HepG2 (cell line): Measurements from ENCODE around the gene NRAP. TPM values are rescaled to one million over a fixed set of nuclear protein-coding genes. Genes with fewer than 3 reads are reported as not detected.

Experiments used
- ATAC-seq: fragments of 200-7000 bp; cut with Tn5 transposase; 3 replicates; pipeline ENCODE4 v1.9.1; 2020; ENCODE audit warnings: mild to moderate bottlenecking, moderate library complexity
- BruUV-seq: library from RNA; stranded (reverse); fragments of 400-500 nt; replicated peaks from 2 replicates; lab custom pipeline; 2021; lab: Mats Ljungman, UMichigan
- CTCF ChIA-PET: fragments of 300-600 bp; formaldehyde crosslinking; extraction: SDS; loops from one replicate; lab custom pipeline; 2021; ENCODE audit warnings: low total read pairs, inconsistent platforms, low intra/inter-chr PET ratio; lab: Yijun Ruan, JAX
- POLR2A ChIA-PET: fragments of 350-600 bp; sonication (Branson Sonifier 250); formaldehyde crosslinking; loops from one replicate; lab custom pipeline; 2020; ENCODE audit warnings: antibody characterized with exemption, inconsistent platforms; lab: Yijun Ruan, JAX
- DNase-seq: peaks from one replicate; pipeline ENCODE4 v3.0.0-alpha.2; 2015; ENCODE audit warnings: low spot score
- FAIRE-seq: peaks from 3 replicates; lab custom pipeline; 2011; peaks lifted over from hg19 to GRCh38; lab: Jason Lieb, UNC
- H2AFZ ChIP-seq: one replicate; pipeline ENCODE4 v1.6.1; 2011; ENCODE audit warnings: low read length, inconsistent platforms
- H3K27ac ChIP-seq: fragments of 300-600 bp; 3 replicates; pipeline ENCODE4 v1.8.0; 2011; ENCODE audit warnings: mixed run types, mild to moderate bottlenecking, mixed read lengths, low read length, inconsistent platforms; ENCODE audit not compliant: insufficient read depth; ENCODE audit errors: extremely low read length
- H3K27me3 ChIP-seq, 2 experiments: fragments of 200-600 bp in 1 of 2; 2 replicates in 1 of 2; 3 replicates in 1 of 2; pipeline versions ENCODE4 v1.6.0 to v1.8.0; 2011; ENCODE audit warnings: low read length in 2 of 2, mild to moderate bottlenecking in 2 of 2, moderate library complexity in 2 of 2, inconsistent platforms in 1 of 2; ENCODE audit not compliant: insufficient read depth in 2 of 2, control insufficient read depth in 1 of 2
- H3K36me3 ChIP-seq, 2 experiments: fragments of 200-600 bp in 1 of 2; replicated peaks in 1 of 2; 2 replicates in 1 of 2; 3 replicates in 1 of 2; pipeline versions ENCODE4 v1.5.1 to v1.8.0; 2011; ENCODE audit warnings: low read length in 2 of 2, inconsistent platforms in 1 of 2; ENCODE audit not compliant: insufficient read depth in 2 of 2, control insufficient read depth in 1 of 2
- H3K4me1 ChIP-seq: 2 replicates; pipeline ENCODE4 v1.5.1; 2012; ENCODE audit warnings: low read length, inconsistent platforms; ENCODE audit not compliant: insufficient read depth
- H3K4me2 ChIP-seq: 2 replicates; pipeline ENCODE4 v1.6.0; 2011; ENCODE audit warnings: low read depth, low read length, inconsistent platforms
- H3K4me3 ChIP-seq, 3 experiments: fragments of 200-600 bp in 1 of 3; sonication (generic), shearing (Covaris generic) in 1 of 3; replicated peaks in 1 of 3; 2 replicates each; pipeline ENCODE4 v1.5.1; 2011 to 2016; ENCODE audit warnings: low read length in 3 of 3, inconsistent platforms in 2 of 3, low read depth in 2 of 3, mild to moderate bottlenecking in 2 of 3, control low read depth in 1 of 3, mixed read lengths in 1 of 3; ENCODE audit not compliant: insufficient read depth in 1 of 3
- H3K79me2 ChIP-seq: one replicate; pipeline ENCODE4 v1.6.1; 2011; ENCODE audit warnings: low read length, inconsistent platforms; ENCODE audit not compliant: insufficient read depth
- H3K9ac ChIP-seq: 2 replicates; pipeline ENCODE4 v1.6.0; 2011; ENCODE audit warnings: mild to moderate bottlenecking, low read depth, low read length, inconsistent platforms; ENCODE audit not compliant: insufficient read depth
- H3K9me3 ChIP-seq: 2 replicates; pipeline ENCODE4 v1.5.1; 2012; ENCODE audit warnings: mild to moderate bottlenecking, low read length
- H4K20me1 ChIP-seq: 2 replicates; pipeline ENCODE4 v1.6.0; 2011; ENCODE audit warnings: inconsistent platforms, mild to moderate bottlenecking, low read length, moderate library complexity; ENCODE audit not compliant: insufficient read depth
- ETS1 ChIP-seq: sonication (generic); formaldehyde crosslinking; IDR thresholded peaks from 2 replicates; pipeline ENCODE4 v1.4.0; 2020; ENCODE audit warnings: missing genetic modification reagents
- FOSL2 ChIP-seq: sonication (generic); formaldehyde crosslinking; IDR thresholded peaks from 2 replicates; pipeline ENCODE4 v1.4.0; 2020; ENCODE audit warnings: missing genetic modification reagents
- GATA4 ChIP-seq: sonication (generic); IDR thresholded peaks from 2 replicates; pipeline ENCODE4 v1.6.1; 2016; ENCODE audit warnings: antibody characterized with exemption, low read depth, borderline replicate concordance
- HNF1B ChIP-seq: sonication (generic); formaldehyde crosslinking; IDR thresholded peaks from 2 replicates; pipeline ENCODE4 v1.5.1; 2020; ENCODE audit warnings: mild to moderate bottlenecking, moderate library complexity, missing genetic modification reagents
- JDP2 ChIP-seq: sonication (generic); formaldehyde crosslinking; IDR thresholded peaks from 2 replicates; pipeline ENCODE4 v1.8.1; 2022; ENCODE audit warnings: missing genetic modification reagents, borderline replicate concordance
- MATR3 ChIP-seq: sonication (generic); formaldehyde crosslinking; IDR thresholded peaks from 2 replicates; pipeline ENCODE4 v1.4.0; 2020; ENCODE audit warnings: missing genetic modification reagents
- MTF1 ChIP-seq: sonication (generic); formaldehyde crosslinking; IDR thresholded peaks from 2 replicates; pipeline ENCODE4 v1.5.0; 2020; ENCODE audit warnings: missing genetic modification reagents
- MYC ChIP-seq: sonication (generic); formaldehyde crosslinking; IDR thresholded peaks from 2 replicates; pipeline ENCODE4 v1.9.0; 2021; ENCODE audit warnings: missing genetic modification reagents, borderline replicate concordance
- NFE2L1 ChIP-seq: sonication (generic); formaldehyde crosslinking; IDR thresholded peaks from 2 replicates; pipeline ENCODE4 v1.4.0; 2020; ENCODE audit warnings: missing genetic modification reagents, mild to moderate bottlenecking, borderline replicate concordance
- SMARCC2 ChIP-seq: fragments of 450-650 bp; IDR thresholded peaks from 2 replicates; pipeline ENCODE4 v1.6.1; 2017; ENCODE audit warnings: antibody characterized with exemption, mild to moderate bottlenecking
- SP4 ChIP-seq: sonication (generic); formaldehyde crosslinking; IDR thresholded peaks from 2 replicates; pipeline ENCODE4 v1.8.1; 2023; ENCODE audit warnings: mild to moderate bottlenecking, missing genetic modification reagents
- TCF7 ChIP-seq: sonication (generic); IDR thresholded peaks from 2 replicates; pipeline ENCODE4 v1.6.1; 2016; ENCODE audit warnings: antibody characterized with exemption, low read depth
- ZFP37 ChIP-seq: sonication (generic); formaldehyde crosslinking; IDR thresholded peaks from 2 replicates; pipeline ENCODE4 v1.4.0; 2020; ENCODE audit warnings: missing genetic modification reagents, borderline replicate concordance
- ZNF121 ChIP-seq: sonication (generic); formaldehyde crosslinking; IDR thresholded peaks from 2 replicates; pipeline ENCODE4 v1.5.0; 2020; ENCODE audit warnings: mild to moderate bottlenecking, missing genetic modification reagents
- ZNF543 ChIP-seq: sonication (generic); formaldehyde crosslinking; IDR thresholded peaks from 2 replicates; pipeline ENCODE4 v1.4.0; 2020; ENCODE audit warnings: mild to moderate bottlenecking, missing genetic modification reagents
- ZNF550 ChIP-seq: sonication (generic); formaldehyde crosslinking; IDR thresholded peaks from 2 replicates; pipeline ENCODE4 v1.4.0; 2020; ENCODE audit warnings: mild to moderate bottlenecking, missing genetic modification reagents, borderline replicate concordance
- ZNF639 ChIP-seq: conservative IDR thresholded peaks from 2 replicates; pipeline ENCODE4 v1.6.1; 2018; ENCODE audit warnings: missing genetic modification reagents
- WGBS: methylation state at CpG from one replicate; pipeline ENCODE4 v1.1.6; 2017; ENCODE audit warnings: low lambda C conversion rate; 5-methylcytosine and 5-hydroxymethylcytosine counted together
- in situ Hi-C: cut with HindIII; loops from 2 replicates; pipeline ENCODE4 v1.10.0; 2017; ENCODE audit warnings: low pct_unique_long_range_greater_than_20kb; ENCODE audit not compliant: extremely low pct_ligation_motif_present
- intact Hi-C: fragments of 100-400 bp; cut with micrococcal nuclease; formaldehyde crosslinking; loops from one replicate; pipeline ENCODE4 v1.10.0; 2022; ENCODE audit not compliant: unreplicated experiment
- polyA plus RNA-seq, 8 experiments: library from polyadenylated mRNA; depleted of rRNA in 3 of 8; stranded (reverse) in 7 of 8; unstranded in 1 of 8; fragments of >200 nt; fragmentation: Illumina TruSeq in 4 of 8; extraction: Trizol in 4 of 8; gene quantifications; 2 replicates each; pipeline versions ENCODE4 v1.2.1 to v1.2.3, GENCODE V29; 2011 to 2016; ENCODE audit warnings: low read depth in 4 of 8, missing spikeins in 1 of 8, mixed read lengths in 1 of 8; ENCODE audit not compliant: insufficient read depth in 1 of 8
- total RNA-seq, 5 experiments: library from RNA; depleted of rRNA; stranded (reverse); fragments of >200 nt; fragmentation: Illumina TruSeq; extraction: Trizol; gene quantifications; 2 replicates each; pipeline ENCODE4 v1.2.3, GENCODE V29; 2016; ENCODE audit warnings: low read depth in 1 of 5

Gene NRAP
- total and polyA plus RNA-seq, 2 of the 13 experiments (the other 11 are each of a cell fraction or from before 2014, with no cell fraction given) = not detected

- no peak overlapping the region for H2AFZ ChIP-seq
- ChIA-PET POLR2A (no interaction called here), CTCF (no interaction called here)
- H3K79me2 ChIP-seq = no peaks in the 10 kb centered on the region
- intact Hi-C loops = no loop called here
- H3K4me1 ChIP-seq = peaks cover 22% of the 10 kb centered on the region
- no peaks in the 10 kb centered on the region for H3K36me3 ChIP-seq
- H3K9me3 ChIP-seq = no peaks in the 10 kb centered on the region
- ATAC-seq (no peak), DNase-seq (no peak), FAIRE-seq (no peak)
- H3K9ac ChIP-seq = no peak overlapping the region
- TF ChIP-seq ZFP37 (CRISPR knock-in tag) = no peak
- TF ChIP-seq HNF1B (CRISPR knock-in tag) = no peak
- TF ChIP-seq ZNF543 (CRISPR knock-in tag) = no peak
- TF ChIP-seq JDP2 (CRISPR knock-in tag) = no peak
- TF ChIP-seq GATA4 = no peak
- no peak for TF ChIP-seq SMARCC2
- no peak for TF ChIP-seq ZNF639 (CRISPR knock-in tag)
- TF ChIP-seq NFE2L1 (CRISPR knock-in tag) = no peak
- TF ChIP-seq ZNF121 = no peak
- TF ChIP-seq MATR3 (CRISPR knock-in tag) = no peak
- TF ChIP-seq TCF7 = no peak
- no peak for TF ChIP-seq ETS1
- no peak for TF ChIP-seq FOSL2 (CRISPR knock-in tag)
- TF ChIP-seq MYC (CRISPR knock-in tag) = no peak
- no peak for TF ChIP-seq SP4 (CRISPR knock-in tag)
- TF ChIP-seq MTF1 (CRISPR knock-in tag) = no peak
- no peak for TF ChIP-seq ZNF550
- no peaks in the 10 kb centered on the region for H4K20me1 ChIP-seq
- no peak overlapping the region for H3K4me3 ChIP-seq
- WGBS = 42% methylated on average over 5 of the region's 5 CpGs
- in situ Hi-C loops = no loop called here
- H3K27ac ChIP-seq = no peak overlapping the region
- H3K27me3 ChIP-seq = no peaks in the 10 kb centered on the region; a peak in 1 of 5 replicates
- no TSS peak for BruUV-seq
- no peak overlapping the region for H3K4me2 ChIP-seq
Measured at GRCh38 chr10:113560071-113560470, 103.8 kb downstream of the NRAP start.
